ENCODE measurements around the gene UNC79. TPM values are rescaled to one million over a fixed set of nuclear protein-coding genes. Genes with fewer than 3 reads are reported as not detected.

The UNC79 gene
- total and polyA plus RNA-seq, 5 donors from 2014 or later = not detected

DNA sequence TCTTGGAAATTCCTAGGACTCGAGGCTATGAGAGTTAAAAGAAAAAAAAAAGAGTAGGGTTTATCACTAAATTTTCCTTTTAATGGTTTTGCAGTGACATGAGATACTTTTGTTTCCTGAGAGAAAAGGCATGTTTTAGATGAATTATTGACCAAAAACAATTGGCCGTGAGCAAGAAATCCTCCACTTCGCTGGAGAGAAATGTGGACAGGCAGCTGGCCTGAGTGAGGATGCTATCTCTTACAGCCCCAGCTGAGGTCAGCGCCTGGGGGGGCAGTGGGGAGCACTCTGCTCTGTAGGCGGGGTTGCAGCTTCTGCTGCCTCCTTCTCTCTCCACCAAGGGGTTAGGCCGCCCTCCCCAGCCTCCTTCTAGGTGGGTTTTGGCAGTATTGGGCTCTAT lies 302.9 kb downstream of the UNC79 start:
- H3K27ac ChIP-seq (ENCODE audit: insufficient read depth, low read length, poor library complexity, severe bottlenecking) = no peak overlapping the region
- no peaks in the 10 kb centered on the region for H3K36me3 Mint-ChIP-seq
- H3K36me3 ChIP-seq (ENCODE audit: control insufficient read depth, insufficient read depth, low read length) = no peaks in the 10 kb centered on the region
- H3K9me3 ChIP-seq (ENCODE audit: control insufficient read depth in 2 of 2, low read length in 2 of 2) = no peaks in the 10 kb centered on the region
- H3K4me1 Mint-ChIP-seq = no peaks in the 10 kb centered on the region
- no peaks in the 10 kb centered on the region for H3K4me1 ChIP-seq (ENCODE audit: control insufficient read depth, insufficient read depth, low read length, poor library complexity, severe bottlenecking)
- H3K4me3 ChIP-seq (ENCODE audit: low read depth, low read length) = no peak overlapping the region
- no peak overlapping the region for H3K4me3 Mint-ChIP-seq
- peaks cover 9% of the 10 kb centered on the region for H3K27me3 Mint-ChIP-seq
- no peak overlapping the region for H3K27ac Mint-ChIP-seq
- H3K9me3 Mint-ChIP-seq = peaks cover 0 to 4% (median 0%) of the 10 kb centered on the region in 7 donors
- ATAC-seq (ENCODE audit: low read depth in 2 of 2) (no peak), DNase-seq (no peak)
- H3K27me3 ChIP-seq (ENCODE audit: control insufficient read depth, insufficient read depth, low read length) = no peaks in the 10 kb centered on the region

DNA sequence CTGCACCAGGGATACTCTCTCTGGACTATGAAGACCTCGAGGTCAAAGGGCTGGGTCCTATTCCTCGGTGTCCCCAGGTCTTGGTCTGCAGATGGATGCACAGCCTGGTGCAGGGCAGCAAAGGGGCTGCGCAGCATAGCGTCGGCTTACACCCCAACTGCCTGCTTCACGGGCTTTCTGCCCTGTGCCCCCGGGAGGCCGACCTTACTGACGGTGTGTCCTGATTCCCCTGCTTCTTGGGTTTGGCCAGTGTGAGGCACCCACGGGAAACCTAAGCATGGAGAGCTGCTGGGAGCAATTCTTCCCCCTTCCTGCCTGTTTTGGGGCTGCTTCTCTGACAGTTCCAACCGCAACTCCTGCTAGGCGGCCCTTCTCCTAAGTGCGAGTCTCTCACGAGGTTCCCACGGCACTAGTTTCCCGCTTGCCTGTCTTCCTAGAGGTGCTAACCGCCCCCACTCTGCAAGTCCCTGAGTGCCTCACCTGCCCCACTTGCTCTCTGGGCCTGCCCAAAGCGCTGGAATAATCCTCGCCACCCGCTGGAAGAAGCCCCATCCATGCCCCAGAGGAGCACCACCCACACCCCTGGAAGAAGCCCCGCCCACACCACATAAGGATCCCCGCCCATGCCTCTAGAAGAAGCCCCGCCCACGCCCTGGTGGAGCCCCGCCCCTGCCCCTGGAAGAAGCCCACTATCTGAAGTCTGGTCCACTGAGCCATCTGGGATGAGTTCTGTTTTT lies 303.5 kb downstream of the UNC79 start:
- Histone ChIP-seq H3K27ac (ENCODE audit: insufficient read depth, low read length, poor library complexity, severe bottlenecking) (no peak overlapping the region), H3K27me3 (ENCODE audit: control insufficient read depth, insufficient read depth, low read length) (no peaks in the 10 kb centered on the region), H3K36me3 (ENCODE audit: control insufficient read depth, insufficient read depth, low read length) (no peaks in the 10 kb centered on the region), H3K9me3 (ENCODE audit: control insufficient read depth in 2 of 2, low read length in 2 of 2) (no peaks in the 10 kb centered on the region), H3K4me3 (ENCODE audit: low read depth, low read length) (no peak overlapping the region), H3K4me1 (ENCODE audit: control insufficient read depth, insufficient read depth, low read length, poor library complexity, severe bottlenecking) (no peaks in the 10 kb centered on the region)
- Mint-ChIP-seq H3K27ac (no peak overlapping the region), H3K4me1 (no peaks in the 10 kb centered on the region), H3K9me3 (peaks cover 0 to 3% (median 0%) of the 10 kb centered on the region in 7 donors), H3K27me3 (peaks cover 14% of the 10 kb centered on the region), H3K36me3 (no peaks in the 10 kb centered on the region), H3K4me3 (no peak overlapping the region)
- DNase-seq (peak in 1 of 3 donors; percentile 3), ATAC-seq (ENCODE audit: low read depth in 2 of 2) (no peak)

DNA sequence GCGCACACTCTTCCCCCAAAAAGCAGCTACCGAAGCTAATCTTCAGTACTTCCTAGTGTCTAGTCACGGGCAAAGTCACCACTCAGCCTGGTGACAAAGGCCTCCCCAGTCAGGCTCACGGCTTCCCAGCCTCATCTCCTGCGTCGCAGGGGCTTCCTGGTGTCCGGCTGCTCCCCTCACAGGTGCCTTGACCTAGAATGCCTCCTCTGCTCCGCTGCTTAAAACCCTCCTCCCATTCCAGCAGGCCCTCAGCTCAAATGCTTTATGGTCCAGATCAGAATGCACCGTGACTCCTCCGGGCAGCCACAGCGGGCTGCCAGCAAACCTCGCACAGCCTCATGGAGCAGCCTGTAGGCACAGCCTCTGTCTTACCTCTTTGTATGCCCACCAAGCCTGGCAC lies 304.5 kb downstream of the UNC79 start:
- no peak for ATAC-seq (ENCODE audit: low read depth in 2 of 2)
- no peaks in the 10 kb centered on the region for H3K9me3 ChIP-seq (ENCODE audit: control insufficient read depth in 2 of 2, low read length in 2 of 2)
- H3K4me1 ChIP-seq (ENCODE audit: control insufficient read depth, insufficient read depth, low read length, poor library complexity, severe bottlenecking) = no peaks in the 10 kb centered on the region
- no peak for DNase-seq
- no peak overlapping the region for H3K27ac ChIP-seq (ENCODE audit: insufficient read depth, low read length, poor library complexity, severe bottlenecking)
- peaks cover 0 to 2% (median 0%) of the 10 kb centered on the region in 7 donors for H3K9me3 Mint-ChIP-seq
- peaks cover 14% of the 10 kb centered on the region for H3K27me3 Mint-ChIP-seq
- H3K27ac Mint-ChIP-seq = no peak overlapping the region
- no peaks in the 10 kb centered on the region for H3K4me1 Mint-ChIP-seq
- H3K27me3 ChIP-seq (ENCODE audit: control insufficient read depth, insufficient read depth, low read length) = no peaks in the 10 kb centered on the region
- H3K36me3 ChIP-seq (ENCODE audit: control insufficient read depth, insufficient read depth, low read length) = no peaks in the 10 kb centered on the region
- no peaks in the 10 kb centered on the region for H3K36me3 Mint-ChIP-seq
- H3K4me3 Mint-ChIP-seq = no peak overlapping the region
- H3K4me3 ChIP-seq (ENCODE audit: low read depth, low read length) = no peak overlapping the region

DNA sequence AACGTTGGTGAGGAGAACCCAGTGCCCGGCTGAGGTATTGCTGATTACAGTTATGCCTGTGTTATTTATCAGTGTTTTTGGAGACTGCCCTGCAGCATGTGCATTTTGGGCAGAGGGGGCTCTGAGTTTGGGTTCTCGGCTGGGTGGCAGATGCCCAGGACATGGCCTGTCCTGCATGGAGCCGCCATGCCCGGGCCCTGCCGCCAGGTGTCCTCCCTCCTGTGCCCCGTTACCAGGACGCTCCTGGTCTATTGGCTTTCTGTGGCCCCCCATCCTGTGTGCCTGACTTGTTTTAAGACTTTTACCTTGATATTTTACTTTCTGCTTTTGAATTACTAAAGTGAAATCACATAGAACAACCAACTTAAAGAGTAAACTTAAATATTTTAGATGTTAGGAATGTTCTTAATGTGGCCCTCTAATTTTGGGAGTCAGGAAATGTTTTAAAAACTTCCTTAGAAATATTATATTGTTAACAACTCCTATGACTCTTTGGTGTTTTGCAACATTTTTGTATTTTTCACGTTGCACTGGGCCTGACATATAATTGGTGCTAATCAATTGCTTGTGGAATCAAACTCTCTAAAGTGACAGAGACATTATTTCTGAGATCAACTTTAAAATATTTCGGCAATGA lies 305.8 kb downstream of the UNC79 start:
- Mint-ChIP-seq H3K9me3 (peaks cover 0 to 2% (median 0%) of the 10 kb centered on the region in 7 donors), H3K4me3 (no peak overlapping the region), H3K36me3 (no peaks in the 10 kb centered on the region), H3K27me3 (peaks cover 19% of the 10 kb centered on the region), H3K4me1 (no peaks in the 10 kb centered on the region), H3K27ac (no peak overlapping the region)
- Histone ChIP-seq H3K9me3 (ENCODE audit: control insufficient read depth in 2 of 2, low read length in 2 of 2) (no peaks in the 10 kb centered on the region), H3K27ac (ENCODE audit: insufficient read depth, low read length, poor library complexity, severe bottlenecking) (no peak overlapping the region), H3K27me3 (ENCODE audit: control insufficient read depth, insufficient read depth, low read length) (no peaks in the 10 kb centered on the region), H3K4me3 (ENCODE audit: low read depth, low read length) (no peak overlapping the region), H3K36me3 (ENCODE audit: control insufficient read depth, insufficient read depth, low read length) (no peaks in the 10 kb centered on the region), H3K4me1 (ENCODE audit: control insufficient read depth, insufficient read depth, low read length, poor library complexity, severe bottlenecking) (no peaks in the 10 kb centered on the region)
- no peak for DNase-seq
- ATAC-seq (ENCODE audit: low read depth in 2 of 2) = no peak

DNA sequence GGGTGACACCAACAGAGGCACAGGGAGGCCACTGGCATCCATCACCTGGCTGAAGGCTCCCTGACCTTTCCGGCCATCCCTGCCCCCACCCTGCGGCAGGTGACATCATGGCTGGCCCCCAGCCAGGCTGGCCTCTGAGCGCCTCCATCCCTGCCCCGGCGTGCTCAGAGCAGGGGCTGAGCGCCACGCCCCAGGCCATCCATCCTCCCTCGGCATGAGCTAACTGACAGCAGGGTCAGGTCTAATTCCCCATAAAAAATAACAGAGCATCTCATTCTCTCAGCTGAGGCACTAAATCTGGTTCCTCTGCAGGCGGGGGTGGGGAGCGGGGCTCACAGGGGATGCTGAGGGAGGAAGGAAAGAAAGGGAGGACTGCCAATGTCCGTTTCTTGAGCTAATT lies 306.9 kb downstream of the UNC79 start:
- no peaks in the 10 kb centered on the region for H3K27me3 ChIP-seq (ENCODE audit: control insufficient read depth, insufficient read depth, low read length)
- H3K36me3 Mint-ChIP-seq = no peaks in the 10 kb centered on the region

DNA sequence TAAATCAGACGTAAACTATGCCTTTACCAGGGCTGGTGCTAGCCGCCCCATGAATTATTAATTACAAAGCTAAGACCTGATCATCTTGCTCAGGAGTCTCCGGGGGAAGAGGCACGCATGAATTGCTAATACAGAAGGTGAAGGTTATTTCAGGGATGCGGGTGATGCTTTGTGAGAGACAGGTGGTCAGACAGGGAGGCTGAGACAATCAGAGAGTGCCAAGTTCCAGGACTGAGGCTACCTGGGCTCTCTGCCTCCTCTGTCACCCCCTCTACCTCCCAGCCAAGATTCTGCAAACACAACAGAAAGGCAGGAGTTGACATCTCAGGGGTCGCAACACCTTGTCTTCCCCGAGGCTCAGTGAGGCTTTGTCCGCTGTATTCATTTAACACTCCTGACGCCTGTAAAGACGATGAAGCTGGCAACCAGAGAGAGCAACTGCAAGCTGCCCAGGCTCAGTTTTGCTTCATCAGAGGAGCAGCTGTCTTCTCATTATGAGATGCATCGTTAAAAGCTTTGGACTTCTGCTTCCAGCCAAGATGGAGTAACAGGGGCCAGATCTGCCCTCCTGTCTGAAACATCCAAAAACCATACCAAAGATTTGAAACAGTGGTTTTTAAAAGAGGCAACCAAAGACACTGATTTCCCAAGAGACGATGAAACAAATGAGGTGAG lies 311.0 kb downstream of the UNC79 start:
- Mint-ChIP-seq H3K9me3 (peaks cover 0 to 2% (median 0%) of the 10 kb centered on the region in 7 donors), H3K36me3 (no peaks in the 10 kb centered on the region), H3K4me1 (no peaks in the 10 kb centered on the region), H3K4me3 (no peak overlapping the region), H3K27me3 (peaks cover 14% of the 10 kb centered on the region), H3K27ac (no peak overlapping the region)
- Histone ChIP-seq H3K4me1 (ENCODE audit: control insufficient read depth, insufficient read depth, low read length, poor library complexity, severe bottlenecking) (no peaks in the 10 kb centered on the region), H3K27ac (ENCODE audit: insufficient read depth, low read length, poor library complexity, severe bottlenecking) (no peak overlapping the region), H3K27me3 (ENCODE audit: control insufficient read depth, insufficient read depth, low read length) (no peaks in the 10 kb centered on the region), H3K9me3 (ENCODE audit: control insufficient read depth in 2 of 2, low read length in 2 of 2) (no peaks in the 10 kb centered on the region), H3K4me3 (ENCODE audit: low read depth, low read length) (no peak overlapping the region), H3K36me3 (ENCODE audit: control insufficient read depth, insufficient read depth, low read length) (no peaks in the 10 kb centered on the region)
- ATAC-seq (ENCODE audit: low read depth in 2 of 2) (no peak), DNase-seq (no peak)

More for the DNA sequence above, 306.9 kb downstream of the UNC79 start:
- H3K9me3 Mint-ChIP-seq = peaks cover 0 to 2% (median 0%) of the 10 kb centered on the region in 7 donors
- Histone ChIP-seq H3K4me1 (ENCODE audit: control insufficient read depth, insufficient read depth, low read length, poor library complexity, severe bottlenecking) (no peaks in the 10 kb centered on the region), H3K4me3 (ENCODE audit: low read depth, low read length) (no peak overlapping the region), H3K36me3 (ENCODE audit: control insufficient read depth, insufficient read depth, low read length) (no peaks in the 10 kb centered on the region), H3K9me3 (ENCODE audit: control insufficient read depth in 2 of 2, low read length in 2 of 2) (no peaks in the 10 kb centered on the region), H3K27ac (ENCODE audit: insufficient read depth, low read length, poor library complexity, severe bottlenecking) (no peak overlapping the region)
- H3K27me3 Mint-ChIP-seq = peaks cover 19% of the 10 kb centered on the region
- no peak overlapping the region for H3K4me3 Mint-ChIP-seq
- H3K4me1 Mint-ChIP-seq = no peaks in the 10 kb centered on the region
- H3K27ac Mint-ChIP-seq = no peak overlapping the region
- ATAC-seq (ENCODE audit: low read depth in 2 of 2) = no peak
- no peak for DNase-seq

DNA sequence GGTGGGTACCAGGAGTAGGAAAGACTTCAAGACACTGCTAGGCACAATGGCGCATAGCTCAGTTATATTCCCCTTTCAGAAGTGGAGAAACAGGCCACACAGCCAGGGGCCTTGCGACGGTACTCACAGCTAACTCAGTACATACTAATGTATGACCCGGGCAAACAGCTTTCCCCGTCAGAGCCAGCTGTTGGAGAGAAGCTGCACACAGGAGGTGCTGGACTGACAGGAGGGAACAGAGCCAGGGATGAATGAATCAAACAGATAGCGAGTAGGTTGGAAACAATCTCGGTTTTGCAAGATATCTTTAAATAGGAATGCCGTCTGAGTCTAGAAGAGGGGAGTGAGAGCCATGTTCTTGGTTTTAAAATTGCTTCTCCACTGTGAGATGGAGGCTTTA lies 312.0 kb downstream of the UNC79 start:
- peaks cover 0 to 2% (median 0%) of the 10 kb centered on the region in 7 donors for H3K9me3 Mint-ChIP-seq
- no peak overlapping the region for H3K27ac Mint-ChIP-seq

More for the DNA sequence above, 312.0 kb downstream of the UNC79 start:
- ATAC-seq (ENCODE audit: low read depth in 2 of 2) = no peak
- H3K9me3 ChIP-seq (ENCODE audit: control insufficient read depth in 2 of 2, low read length in 2 of 2) = no peaks in the 10 kb centered on the region
- H3K4me1 ChIP-seq (ENCODE audit: control insufficient read depth, insufficient read depth, low read length, poor library complexity, severe bottlenecking) = no peaks in the 10 kb centered on the region
- no peaks in the 10 kb centered on the region for H3K27me3 ChIP-seq (ENCODE audit: control insufficient read depth, insufficient read depth, low read length)
- DNase-seq = no peak
- no peaks in the 10 kb centered on the region for H3K36me3 ChIP-seq (ENCODE audit: control insufficient read depth, insufficient read depth, low read length)
- Mint-ChIP-seq H3K4me3 (no peak overlapping the region), H3K4me1 (no peaks in the 10 kb centered on the region), H3K27me3 (peaks cover 14% of the 10 kb centered on the region), H3K36me3 (no peaks in the 10 kb centered on the region)
- H3K27ac ChIP-seq (ENCODE audit: insufficient read depth, low read length, poor library complexity, severe bottlenecking) = no peak overlapping the region
- H3K4me3 ChIP-seq (ENCODE audit: low read depth, low read length) = no peak overlapping the region
